ENCODE measurements around the gene GRN. TPM values are rescaled to one million over a fixed set of nuclear protein-coding genes. Genes with fewer than 3 reads are reported as not detected.

GRN gene
- total RNA-seq, 4 donors from 2014 or later: 169 to 313 (median 260) TPM

DNA sequence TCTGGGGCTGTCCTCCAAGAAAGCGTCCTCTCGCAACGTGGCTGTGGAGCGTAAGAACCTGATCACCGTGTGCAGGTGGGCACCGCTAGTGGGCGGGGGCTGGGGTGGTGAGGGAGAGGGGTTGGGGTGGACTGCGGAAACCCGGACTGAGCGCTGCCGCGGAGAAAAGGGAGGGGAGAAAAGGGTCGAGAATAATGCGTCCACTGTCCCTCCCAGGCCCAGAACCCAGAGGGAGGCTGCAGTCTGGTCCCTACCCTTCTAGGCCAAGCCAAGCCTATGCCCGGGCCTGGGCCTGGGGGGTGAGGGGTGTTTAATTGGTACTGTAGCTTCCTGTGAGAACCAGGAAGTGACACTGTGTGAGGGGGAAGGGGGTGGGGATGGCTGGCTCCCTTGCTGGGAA lies 36.2 kb upstream of the GRN start:
- no peaks in the 10 kb centered on the region for H3K36me3 ChIP-seq
- intact Hi-C loops (cut with DNase I): no loop called here
- WGBS: 0% methylated on average over 11 of the region's 15 CpGs
- H3K4me1 ChIP-seq: peaks cover 16 to 25% (median 22%) of the 10 kb centered on the region in 4 donors
- peak overlapping the region in 1 of 4 donors; percentile 67 for H3K27ac ChIP-seq (replicated peaks in 1 of 4)
- DNase-seq (ENCODE audit: extremely low spot score): no peak
- peaks cover 0 to 26% (median 2%) of the 10 kb centered on the region in 4 donors for H3K27me3 ChIP-seq
- TF ChIP-seq, protein P1, sequence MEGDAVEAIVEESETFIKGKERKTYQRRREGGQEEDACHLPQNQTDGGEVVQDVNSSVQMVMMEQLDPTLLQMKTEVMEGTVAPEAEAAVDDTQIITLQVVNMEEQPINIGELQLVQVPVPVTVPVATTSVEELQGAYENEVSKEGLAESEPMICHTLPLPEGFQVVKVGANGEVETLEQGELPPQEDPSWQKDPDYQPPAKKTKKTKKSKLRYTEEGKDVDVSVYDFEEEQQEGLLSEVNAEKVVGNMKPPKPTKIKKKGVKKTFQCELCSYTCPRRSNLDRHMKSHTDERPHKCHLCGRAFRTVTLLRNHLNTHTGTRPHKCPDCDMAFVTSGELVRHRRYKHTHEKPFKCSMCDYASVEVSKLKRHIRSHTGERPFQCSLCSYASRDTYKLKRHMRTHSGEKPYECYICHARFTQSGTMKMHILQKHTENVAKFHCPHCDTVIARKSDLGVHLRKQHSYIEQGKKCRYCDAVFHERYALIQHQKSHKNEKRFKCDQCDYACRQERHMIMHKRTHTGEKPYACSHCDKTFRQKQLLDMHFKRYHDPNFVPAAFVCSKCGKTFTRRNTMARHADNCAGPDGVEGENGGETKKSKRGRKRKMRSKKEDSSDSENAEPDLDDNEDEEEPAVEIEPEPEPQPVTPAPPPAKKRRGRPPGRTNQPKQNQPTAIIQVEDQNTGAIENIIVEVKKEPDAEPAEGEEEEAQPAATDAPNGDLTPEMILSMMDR (IDR thresholded peaks at IDR 0.05): no peak
- no peak for TF ChIP-seq POLR2A (IDR thresholded peaks at IDR 0.05; ENCODE audit: low read depth)
- no peak for TF ChIP-seq EP300 (IDR thresholded peaks at IDR 0.05)
- no peak for TF ChIP-seq POLR2AphosphoS5 (IDR thresholded peaks at IDR 0.05)
- peak overlapping the region; percentile 50 to 58 (median 57) for H3K4me3 ChIP-seq
- no peaks in the 10 kb centered on the region for H3K9me3 ChIP-seq

DNA sequence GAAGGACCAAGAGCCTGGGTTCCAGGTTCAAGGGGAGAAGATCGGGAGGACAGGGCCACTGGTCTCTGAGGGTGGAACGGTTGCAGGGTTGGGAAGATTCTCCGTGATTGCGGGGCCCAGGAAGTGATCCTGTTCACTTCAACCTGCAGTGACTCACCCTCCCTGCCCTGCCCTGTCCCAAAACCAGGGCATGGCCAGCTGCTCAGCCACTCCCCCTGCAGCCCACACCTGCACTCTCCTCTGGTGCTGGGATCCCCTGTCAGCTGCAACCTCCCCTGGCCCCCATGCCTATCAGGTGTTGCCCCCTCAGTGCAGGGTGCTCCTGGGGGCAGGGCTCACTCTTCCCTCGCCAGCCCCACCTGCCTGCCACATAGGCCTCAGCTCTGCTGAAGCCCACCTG lies 35.6 kb upstream of the GRN start:
- WGBS: 60% methylated on average over 4 of the region's 5 CpGs
- intact Hi-C loops (cut with DNase I): no loop called here
- peaks cover 16 to 27% (median 24%) of the 10 kb centered on the region in 4 donors for H3K4me1 ChIP-seq
- no peaks in the 10 kb centered on the region for H3K9me3 ChIP-seq
- peaks cover 0 to 32% (median 8%) of the 10 kb centered on the region in 4 donors for H3K27me3 ChIP-seq
- DNase-seq (ENCODE audit: extremely low spot score): no peak
- no peak for TF ChIP-seq POLR2AphosphoS5 (IDR thresholded peaks at IDR 0.05)
- TF ChIP-seq, protein P1 (IDR thresholded peaks at IDR 0.05): no peak
- no peak for TF ChIP-seq EP300 (IDR thresholded peaks at IDR 0.05)
- no peak for TF ChIP-seq POLR2A (IDR thresholded peaks at IDR 0.05; ENCODE audit: low read depth)
- H3K27ac ChIP-seq (replicated peaks in 1 of 4): no peak overlapping the region
- H3K36me3 ChIP-seq: no peaks in the 10 kb centered on the region
- no peak overlapping the region for H3K4me3 ChIP-seq

DNA sequence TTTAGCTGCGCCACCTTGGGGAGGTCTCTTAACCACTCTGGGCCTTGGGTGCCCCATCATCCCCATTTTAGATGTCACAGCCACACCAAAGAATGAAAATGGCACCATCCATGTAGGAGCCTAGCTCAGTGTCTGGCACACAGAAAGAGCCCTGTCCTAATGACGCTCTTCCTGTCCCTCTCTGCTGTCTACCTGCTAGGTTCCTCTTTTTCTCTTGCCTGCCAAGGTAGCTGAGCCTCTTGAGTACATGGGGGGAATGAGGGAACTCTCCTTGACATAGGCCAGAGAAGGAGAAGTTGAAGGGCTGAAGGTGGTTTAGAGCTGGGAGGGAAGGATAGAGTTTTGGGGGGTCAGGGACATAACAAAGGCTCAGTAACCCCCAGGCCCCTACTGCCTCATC lies 34.9 kb upstream of the GRN start:
- 100% methylated on average over 2 of the region's 2 CpGs for WGBS
- H3K27me3 ChIP-seq: peaks cover 4 to 39% (median 15%) of the 10 kb centered on the region in 4 donors
- TF ChIP-seq POLR2A (IDR thresholded peaks at IDR 0.05; ENCODE audit: low read depth): no peak
- TF ChIP-seq POLR2AphosphoS5 (IDR thresholded peaks at IDR 0.05): no peak
- TF ChIP-seq, protein P1 (IDR thresholded peaks at IDR 0.05): no peak
- no peak for TF ChIP-seq EP300 (IDR thresholded peaks at IDR 0.05)
- DNase-seq (ENCODE audit: extremely low spot score): no peak
- H3K27ac ChIP-seq (replicated peaks in 1 of 4): no peak overlapping the region
- intact Hi-C loops (cut with DNase I): no loop called here
- no peak overlapping the region for H3K4me3 ChIP-seq
- no peaks in the 10 kb centered on the region for H3K9me3 ChIP-seq
- H3K36me3 ChIP-seq: no peaks in the 10 kb centered on the region
- peaks cover 21 to 35% (median 31%) of the 10 kb centered on the region in 4 donors for H3K4me1 ChIP-seq

DNA sequence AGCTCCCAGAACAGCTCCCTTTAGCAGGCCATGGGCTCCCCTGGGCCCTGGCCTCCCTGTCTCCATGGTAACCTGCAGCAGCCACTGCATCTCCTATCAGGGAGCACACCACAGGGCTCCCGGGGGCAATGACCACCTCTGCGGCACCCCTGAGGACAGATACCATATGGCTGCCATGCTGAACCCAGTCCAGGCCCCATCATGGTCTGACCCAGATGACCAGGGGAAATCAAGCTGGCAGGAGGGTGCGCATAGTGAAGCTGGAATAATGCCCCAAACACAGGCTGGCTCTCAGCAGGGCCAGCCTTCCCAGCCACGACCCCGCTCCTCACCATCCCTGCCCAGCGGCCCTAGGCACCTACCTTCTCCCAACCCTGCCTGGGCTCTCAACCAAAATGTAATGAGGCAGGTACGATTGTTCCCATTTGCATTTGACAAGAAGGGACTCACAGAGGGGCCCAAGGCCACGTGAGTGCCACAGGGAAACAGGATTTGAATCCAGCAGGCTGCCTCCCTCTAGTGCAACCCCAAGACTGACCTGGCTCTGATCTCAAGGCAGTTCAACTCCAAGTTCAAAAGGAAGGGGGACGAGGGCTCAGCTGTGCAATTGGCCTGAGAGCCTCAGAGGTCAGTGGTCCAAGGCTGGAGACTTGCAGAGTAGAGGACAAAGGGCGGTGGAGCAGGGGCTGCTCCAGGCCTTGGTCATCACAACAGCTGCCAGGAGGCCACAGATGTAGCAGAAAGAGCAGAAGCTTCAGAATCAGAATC lies 34.3 kb upstream of the GRN start:
- H3K36me3 ChIP-seq: no peaks in the 10 kb centered on the region
- 69% methylated on average over 7 of the region's 10 CpGs for WGBS
- no peaks in the 10 kb centered on the region for H3K9me3 ChIP-seq
- H3K4me1 ChIP-seq: peaks cover 21 to 41% (median 37%) of the 10 kb centered on the region in 4 donors
- TF ChIP-seq EP300 (IDR thresholded peaks at IDR 0.05) (no peak), POLR2A (IDR thresholded peaks at IDR 0.05; ENCODE audit: low read depth) (no peak), POLR2AphosphoS5 (IDR thresholded peaks at IDR 0.05) (no peak)
- TF ChIP-seq, protein P1 (IDR thresholded peaks at IDR 0.05): no peak
- no peak for DNase-seq (ENCODE audit: extremely low spot score)
- intact Hi-C loops (cut with DNase I): no loop called here
- peaks cover 4 to 45% (median 20%) of the 10 kb centered on the region in 4 donors for H3K27me3 ChIP-seq
- H3K27ac ChIP-seq (replicated peaks in 1 of 4): no peak overlapping the region
- H3K4me3 ChIP-seq: no peak overlapping the region
